HG02759 (cell line): ENCODE measurements around the gene COG5.

Experiments used
- ATAC-seq: cut with Tn5 transposase; IDR thresholded peaks from one replicate; pipeline ENCODE4 v1.9.1; 2021; ENCODE audit warnings: mild to moderate bottlenecking, moderate library complexity; ENCODE audit not compliant: unreplicated experiment

COG5 gene

GRCh38 chr7:107345898-107346297 is 217.8 kb downstream of the COG5 start:
- ATAC-seq, result no peak

GRCh38 chr7:107344799-107345198 is 218.9 kb downstream of the COG5 start:
- no peak for ATAC-seq

GRCh38 chr7:107344286-107344685 is 219.4 kb downstream of the COG5 start:
- ATAC-seq, result no peak

GRCh38 chr7:107338080-107338479 is 225.6 kb downstream of the COG5 start:
- no peak for ATAC-seq

GRCh38 chr7:107332488-107333269 is 231.0 kb downstream of the COG5 start:
- ATAC-seq, result peak; percentile 55

- ATAC-seq, result no peak
Observed at GRCh38 chr7:107330478-107330877, 233.2 kb downstream of the COG5 start.

- no peak for ATAC-seq
Observed at GRCh38 chr7:107327986-107328569, 235.6 kb downstream of the COG5 start.

GRCh38 chr7:107326061-107326460 is 237.7 kb downstream of the COG5 start:
- no peak for ATAC-seq

GRCh38 chr7:107322015-107322414 is 241.7 kb downstream of the COG5 start:
- no peak for ATAC-seq

- ATAC-seq, result no peak
Observed at GRCh38 chr7:107321611-107322010, 242.1 kb downstream of the COG5 start.

GRCh38 chr7:107319724-107320228 is 243.9 kb downstream of the COG5 start:
- no peak for ATAC-seq

- ATAC-seq, result no peak
Observed at GRCh38 chr7:107318523-107319160, 245.1 kb downstream of the COG5 start.

GRCh38 chr7:107315716-107316220 is 248.0 kb downstream of the COG5 start:
- ATAC-seq, result no peak

- no peak for ATAC-seq
Observed at GRCh38 chr7:107313355-107313754, 250.4 kb downstream of the COG5 start.

GRCh38 chr7:107312418-107312817 is 251.3 kb downstream of the COG5 start:
- ATAC-seq, result no peak

GRCh38 chr7:107309296-107309695 is 254.4 kb downstream of the COG5 start:
- no peak for ATAC-seq

- ATAC-seq, result no peak
Observed at GRCh38 chr7:107304636-107305035, 259.1 kb downstream of the COG5 start.

- ATAC-seq, result no peak
Observed at GRCh38 chr7:107304063-107304462, 259.7 kb downstream of the COG5 start.

GRCh38 chr7:107302250-107302847 is 261.4 kb downstream of the COG5 start:
- ATAC-seq, result no peak

GRCh38 chr7:107294182-107294581 is 269.5 kb downstream of the COG5 start:
- no peak for ATAC-seq

GRCh38 chr7:107292591-107292990 is 271.1 kb downstream of the COG5 start:
- no peak for ATAC-seq
